Thymus (tissue), 14 donors: Measurements from ENCODE around the gene SLC6A19. TPM values are rescaled to one million over a fixed set of nuclear protein-coding genes. Genes with fewer than 3 reads are reported as not detected.
"Not testable (repeated sequence)": the region's sequence is repeated elsewhere in the genome, so short reads cannot be mapped to it uniquely, and the experiment has no call there.

ENCODE experiments used
- DNase-seq, 9 donors: peaks; one replicate each; pipeline ENCODE4 v3.0.0-alpha.2; 2013; ENCODE audit warnings: low spot score in 9 of 9, low read depth in 6 of 9, missing footprints in 1 of 9
- H3K27ac ChIP-seq, 2 donors: one replicate each; pipeline ENCODE4 v1.5.1; 2013; ENCODE audit warnings: control low read depth in 1 of 2, low read depth in 1 of 2, low read length in 1 of 2, mild to moderate bottlenecking in 1 of 2, moderate library complexity in 1 of 2
- H3K27me3 ChIP-seq, 2 donors: one replicate each; pipeline ENCODE4 v1.5.1; 2013; ENCODE audit warnings: low read length in 1 of 2; ENCODE audit not compliant: control insufficient read depth in 2 of 2, insufficient read depth in 1 of 2
- H3K36me3 ChIP-seq, 2 donors: one replicate each; pipeline ENCODE4 v1.5.1; 2013; ENCODE audit warnings: low read length in 1 of 2, mild to moderate bottlenecking in 1 of 2, moderate library complexity in 1 of 2; ENCODE audit not compliant: control insufficient read depth in 2 of 2, insufficient read depth in 2 of 2
- H3K4me1 ChIP-seq, 2 donors: one replicate each; pipeline ENCODE4 v1.5.1; 2013; ENCODE audit warnings: low read length in 2 of 2; ENCODE audit not compliant: control insufficient read depth in 2 of 2, insufficient read depth in 2 of 2
- H3K4me3 ChIP-seq, 2 donors: one replicate each; pipeline ENCODE4 v1.5.1; 2013; ENCODE audit warnings: low read length in 2 of 2, control low read depth in 1 of 2, mild to moderate bottlenecking in 1 of 2
- H3K9me3 ChIP-seq, 2 donors: one replicate each; pipeline ENCODE4 v1.5.1; 2013; ENCODE audit warnings: low read length in 1 of 2, mild to moderate bottlenecking in 1 of 2; ENCODE audit not compliant: control insufficient read depth in 2 of 2, insufficient read depth in 1 of 2
- WGBS: extraction: QIAGEN DNeasy Blood & Tissue Kit; methylation state at CpG from one replicate; pipeline ENCODE4 v1.1.7; 2013; 5-methylcytosine and 5-hydroxymethylcytosine counted together
- long read RNA-seq, 10 donors: transcript quantifications; one replicate each; lab custom pipeline, GENCODE V29; 2026
- polyA plus RNA-seq: library from polyadenylated mRNA; stranded (reverse); fragments of 200-250 nt; gene quantifications from one replicate; pipeline ENCODE4 v1.2.3, GENCODE V29; 2013
- total RNA-seq: library from RNA; stranded (reverse); fragments of 120-200 nt; gene quantifications from one replicate; pipeline ENCODE4 v1.2.4, GENCODE V29; 2013
- donor health status: healthy.

SLC6A19 gene
- total RNA-seq (0.09 TPM), polyA plus RNA-seq (0.16 TPM)
- long read RNA-seq, donor 1 = 0 reads
- long read RNA-seq, donor 2 = 0 reads
- long read RNA-seq, donor 3 = 0 reads
- long read RNA-seq, donor 4 = 0 reads
- long read RNA-seq, donor 5 = 0 reads
- long read RNA-seq, donor 6 = 0 reads
- long read RNA-seq, donor 7 = 0 reads
- long read RNA-seq, donor 8 = 0 reads
- long read RNA-seq, donor 9 = 0 reads
- long read RNA-seq, donor 10 = 0 reads

GRCh38 chr5:1201327-1202025, at the start of gene SLC6A19:
Gene SLC6A19, plus strand, starts transcription at chr5:1201595. Its CDS starts 56 bp downstream, at chr5:1201651.
- Histone ChIP-seq H3K27me3 (peaks cover 3 to 67% of the 10 kb centered on the region in 2 donors), H3K9me3 (no peaks in the 10 kb centered on the region)
- WGBS = 86% methylated on average over 51 of the region's 51 CpGs

GRCh38 chr5:1152156-1152555, 49.2 kb upstream of the SLC6A19 start:
- 64% methylated on average over 10 of the region's 10 CpGs for WGBS
- Histone ChIP-seq H3K4me1 (peaks cover 0 to 13% of the 10 kb centered on the region in 2 donors), H3K27me3 (peaks cover 34 to 65% of the 10 kb centered on the region in 2 donors), H3K27ac (no peak overlapping the region), H3K9me3 (peaks cover 4 to 14% of the 10 kb centered on the region in 2 donors), H3K4me3 (no peak overlapping the region), H3K36me3 (no peaks in the 10 kb centered on the region)
- no peak for DNase-seq

More at GRCh38 chr5:1201327-1202025, at the start of gene SLC6A19:
- H3K4me1 ChIP-seq = peaks cover 0 to 4% of the 10 kb centered on the region in 2 donors
- no peak for DNase-seq
- no peaks in the 10 kb centered on the region for H3K36me3 ChIP-seq
- H3K27ac ChIP-seq = no peak within 1 kb of the TSS
- H3K4me3 ChIP-seq = no peak within 1 kb of the TSS

GRCh38 chr5:1152771-1153282, 48.6 kb upstream of the SLC6A19 start:
- peaks cover 5 to 20% of the 10 kb centered on the region in 2 donors for H3K9me3 ChIP-seq
- H3K27ac ChIP-seq = no peak overlapping the region
- DNase-seq = no peak
- no peaks in the 10 kb centered on the region for H3K36me3 ChIP-seq
- H3K4me1 ChIP-seq = peaks cover 0 to 13% of the 10 kb centered on the region in 2 donors
- peaks cover 39 to 70% of the 10 kb centered on the region in 2 donors for H3K27me3 ChIP-seq
- H3K4me3 ChIP-seq = no peak overlapping the region
- WGBS = 94% methylated on average over 15 of the region's 15 CpGs

GRCh38 chr5:1153428-1153827, 48.0 kb upstream of the SLC6A19 start:
- Histone ChIP-seq H3K4me3 (no peak overlapping the region), H3K27ac (no peak overlapping the region), H3K4me1 (peaks cover 0 to 13% of the 10 kb centered on the region in 2 donors), H3K36me3 (no peaks in the 10 kb centered on the region), H3K27me3 (peaks cover 39 to 73% of the 10 kb centered on the region in 2 donors), H3K9me3 (peaks cover 5 to 20% of the 10 kb centered on the region in 2 donors)
- DNase-seq = no peak
- 77% methylated on average over 12 of the region's 12 CpGs for WGBS

GRCh38 chr5:1155191-1156032, 46.0 kb upstream of the SLC6A19 start:
- no peaks in the 10 kb centered on the region for H3K36me3 ChIP-seq
- H3K4me1 ChIP-seq = peaks cover 0 to 6% of the 10 kb centered on the region in 2 donors
- no peak for DNase-seq
- peaks cover 41 to 90% of the 10 kb centered on the region in 2 donors for H3K27me3 ChIP-seq
- peaks cover 5 to 20% of the 10 kb centered on the region in 2 donors for H3K9me3 ChIP-seq
- WGBS = 3% methylated on average over 96 of the region's 98 CpGs
- peak overlapping the region in 1 of 2 donors; percentile 28 for H3K4me3 ChIP-seq
- no peak overlapping the region for H3K27ac ChIP-seq

GRCh38 chr5:1156033-1156753, 45.2 kb upstream of the SLC6A19 start:
- H3K27ac ChIP-seq = no peak overlapping the region
- H3K9me3 ChIP-seq = peaks cover 5 to 20% of the 10 kb centered on the region in 2 donors
- no peaks in the 10 kb centered on the region for H3K36me3 ChIP-seq
- H3K4me3 ChIP-seq = peak overlapping the region in 1 of 2 donors; percentile 28
- H3K27me3 ChIP-seq = peaks cover 41 to 90% of the 10 kb centered on the region in 2 donors
- no peak for DNase-seq
- peaks cover 1 to 2% of the 10 kb centered on the region in 2 donors for H3K4me1 ChIP-seq
- WGBS = 21% methylated on average over 51 of the region's 51 CpGs

GRCh38 chr5:1156754-1157460, 44.5 kb upstream of the SLC6A19 start:
- Histone ChIP-seq H3K27me3 (peaks cover 39 to 86% of the 10 kb centered on the region in 2 donors), H3K4me1 (peaks cover 4 to 7% of the 10 kb centered on the region in 2 donors), H3K9me3 (peaks cover 5 to 20% of the 10 kb centered on the region in 2 donors), H3K27ac (no peak overlapping the region), H3K36me3 (no peaks in the 10 kb centered on the region), H3K4me3 (no peak overlapping the region)
- WGBS = 96% methylated on average over 11 of the region's 11 CpGs
- DNase-seq = no peak

GRCh38 chr5:1157461-1157986, 43.9 kb upstream of the SLC6A19 start:
- not testable (repeated sequence) for H3K4me1 ChIP-seq, H3K36me3 ChIP-seq, H3K27ac ChIP-seq, H3K4me3 ChIP-seq, DNase-seq
- peaks cover 39 to 80% of the 10 kb centered on the region in 2 donors for H3K27me3 ChIP-seq
- WGBS = 86% methylated on average over 2 of the region's 2 CpGs
- H3K9me3 ChIP-seq = peaks cover 5 to 20% of the 10 kb centered on the region in 2 donors
